Measurements from ENCODE around the gene SHMT2.

Gene SHMT2

GRCh38 chr12:57241402-57242310 is 12.1 kb downstream of the SHMT2 start:
- DNase-seq, result no peak

DNA sequence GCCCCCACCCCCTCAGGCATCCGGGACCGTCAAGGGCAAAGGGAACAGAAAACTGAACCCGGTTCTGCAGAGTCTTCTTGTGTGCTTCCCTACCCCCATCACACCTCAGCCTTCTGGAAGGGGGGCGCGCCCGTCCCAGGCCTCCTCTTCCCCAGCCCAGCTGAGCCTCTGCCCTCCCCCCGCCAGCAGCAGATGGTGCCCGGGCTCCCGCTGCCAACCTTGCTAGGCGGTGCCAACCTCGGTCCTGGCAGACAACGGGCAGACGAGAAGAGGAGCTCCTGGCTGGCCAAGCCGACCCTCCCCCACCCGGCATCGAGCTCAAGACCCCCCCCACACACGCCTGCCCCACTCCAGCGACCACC is 12.8 kb downstream of the SHMT2 start:
- DNase-seq, result no peak

DNA sequence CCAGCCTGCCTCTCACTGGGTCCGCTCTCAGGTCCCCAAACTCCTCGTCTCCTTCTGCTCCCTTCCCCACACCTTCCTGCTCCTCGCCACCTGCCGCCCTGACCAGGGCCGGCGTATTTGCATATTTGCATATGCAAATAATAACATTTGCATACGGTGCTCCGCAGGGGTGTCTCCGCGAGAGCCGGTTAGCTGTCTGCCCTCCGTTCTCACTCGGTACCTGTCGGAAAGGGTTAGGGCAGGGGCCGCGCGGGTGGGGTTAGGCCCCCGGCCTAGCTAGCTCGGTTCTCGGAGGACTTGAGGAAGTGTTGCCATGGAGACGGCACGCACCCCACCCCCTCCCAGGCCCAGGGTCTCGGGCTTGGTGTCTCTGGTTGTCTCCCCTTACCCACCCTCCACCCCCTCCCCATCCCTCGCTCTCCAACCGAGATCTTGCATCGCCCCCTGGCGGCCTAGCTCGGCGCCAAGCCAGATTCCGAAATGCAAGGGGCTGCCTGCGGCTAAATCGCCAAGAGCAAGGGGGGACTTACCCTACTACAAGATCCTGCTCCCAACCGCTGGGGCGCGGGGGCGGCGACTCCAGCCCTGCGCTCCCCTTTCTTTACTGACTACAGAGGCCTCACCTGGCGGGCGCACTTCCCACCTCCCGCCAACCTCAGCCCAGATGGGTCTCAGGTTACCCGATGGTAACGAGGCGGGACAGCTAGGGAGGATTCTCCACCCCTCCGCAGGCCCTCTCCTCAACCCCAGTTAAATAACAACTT is 13.4 kb downstream of the SHMT2 start:
- no peak for DNase-seq

DNA sequence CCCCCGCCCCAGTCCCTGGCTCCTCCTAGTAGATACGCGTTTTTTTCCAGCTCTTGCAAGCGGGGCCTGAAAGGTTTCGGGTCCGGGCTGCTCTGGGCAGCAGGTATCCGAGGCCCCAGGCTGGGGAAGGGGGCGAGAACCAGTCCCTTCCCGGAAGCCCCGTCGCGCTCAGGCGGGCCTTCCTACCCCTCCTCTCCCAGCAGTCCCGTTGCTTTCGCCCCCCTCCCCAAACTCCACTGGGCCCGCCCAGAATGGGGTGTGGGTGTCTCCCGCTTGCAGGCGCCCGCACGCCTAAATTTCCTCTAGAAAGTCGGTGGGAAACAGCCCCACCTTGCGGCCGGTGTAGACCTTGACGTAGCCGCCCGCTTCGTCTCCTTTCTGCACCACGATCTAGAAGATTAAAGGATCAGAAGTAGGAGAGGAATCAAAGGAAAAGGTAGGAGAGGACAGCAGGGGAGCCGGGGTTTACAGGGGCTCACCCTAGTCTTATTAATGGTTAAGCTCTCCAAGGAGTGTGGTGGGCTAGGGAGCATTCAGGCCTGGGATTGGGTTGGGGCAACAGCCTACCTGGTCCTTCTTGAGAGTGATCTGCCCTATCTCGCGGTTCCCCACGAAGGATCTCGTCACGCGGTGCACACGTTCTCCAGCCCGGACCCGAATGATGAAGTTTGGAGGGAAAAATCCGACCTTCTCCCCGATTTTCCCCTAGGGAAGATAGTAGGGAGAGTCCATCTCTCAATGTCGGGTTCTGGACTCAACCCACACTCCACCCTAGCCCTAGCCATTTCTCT is 14.2 kb downstream of the SHMT2 start:
- DNase-seq, result peak; percentile 65

- no peak for DNase-seq
Observed at GRCh38 chr12:57244312-57244696, 14.8 kb downstream of the SHMT2 start.

DNA sequence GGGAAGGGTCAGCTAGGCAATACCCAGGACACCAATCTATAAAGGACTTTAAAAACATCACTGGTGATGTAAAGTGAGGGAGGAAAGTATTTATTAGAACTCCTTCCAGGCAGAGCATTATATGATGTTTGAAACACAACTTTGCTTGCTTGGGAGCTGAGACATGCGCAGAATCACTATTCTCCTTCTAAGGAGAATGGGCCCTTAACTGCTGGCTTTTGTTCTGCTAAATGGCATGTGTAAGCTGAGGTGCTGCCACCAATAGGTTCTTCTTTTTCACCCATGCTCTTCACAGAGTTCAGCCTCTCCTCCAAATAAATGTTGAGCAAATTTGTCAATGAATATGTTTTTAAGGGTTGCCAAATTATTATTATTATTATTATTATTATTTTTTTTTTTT is 17.5 kb downstream of the SHMT2 start:
- DNase-seq, result no peak

DNA sequence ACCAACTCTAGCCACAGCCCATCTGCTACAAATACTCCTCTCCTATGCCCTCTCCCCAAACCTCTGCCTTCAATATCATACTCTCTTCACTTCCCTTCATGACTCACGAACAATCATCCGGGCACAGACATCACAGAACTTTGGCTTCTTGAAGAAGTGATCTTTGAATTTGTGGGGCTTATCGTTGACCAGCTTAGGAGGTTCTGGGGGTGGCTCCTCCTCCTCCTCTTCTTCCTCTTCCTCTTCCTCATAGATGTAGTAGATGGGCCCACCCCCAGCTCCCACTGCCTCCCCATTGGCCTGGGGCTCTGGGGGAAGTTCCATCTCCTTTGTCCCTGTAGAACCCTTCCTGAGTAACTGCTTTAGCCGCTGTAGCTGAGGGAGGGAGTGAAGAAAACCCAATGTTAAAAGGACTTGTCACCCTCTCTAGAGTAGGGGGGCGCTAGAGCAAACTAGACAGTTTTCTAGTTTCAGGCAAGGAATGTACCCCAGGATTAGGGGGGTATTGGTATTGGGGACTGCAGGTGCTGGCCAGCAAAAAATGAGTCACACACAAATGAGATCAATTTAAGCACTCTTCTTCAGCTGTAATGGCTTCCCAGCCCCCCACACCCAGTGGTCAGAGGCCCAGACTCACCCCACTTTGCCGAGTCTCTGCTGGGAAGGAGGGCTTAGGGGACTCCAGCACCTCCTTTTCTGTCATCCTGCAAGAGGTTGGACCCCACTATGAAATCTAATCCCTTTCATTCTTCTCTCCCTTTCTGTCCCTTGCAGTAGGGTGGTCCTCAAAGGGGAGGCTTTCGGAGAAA is 19.6 kb downstream of the SHMT2 start:
- no peak for DNase-seq

DNA sequence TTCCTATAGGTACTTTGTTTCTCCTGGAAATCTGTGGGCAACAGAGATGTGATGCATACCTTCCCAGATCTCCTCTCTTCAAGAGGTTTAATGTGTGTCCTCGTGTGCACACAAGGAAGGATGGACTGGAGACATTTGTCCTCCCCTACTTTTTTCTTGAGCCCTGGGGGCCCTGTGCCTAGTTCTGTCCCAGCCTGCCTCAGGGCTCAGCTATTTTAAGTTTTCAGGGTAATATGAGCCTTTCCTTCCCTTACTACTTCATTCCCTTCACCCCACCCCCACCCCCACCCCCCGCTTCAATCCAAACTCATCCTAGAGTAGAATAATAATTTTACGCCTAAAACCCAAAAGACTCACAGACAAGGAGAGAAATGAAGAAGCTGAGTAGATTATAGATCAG is 21.0 kb downstream of the SHMT2 start:
- DNase-seq, result no peak

- no peak for DNase-seq
Observed at GRCh38 chr12:57250956-57251355, 21.4 kb downstream of the SHMT2 start, which contains the start of gene STAC3. TSS of gene STAC3 (minus strand) at chr12:57251187. CDS start at chr12:57249636, 1,551 bp downstream.

GRCh38 chr12:57254506-57255280 is 25.2 kb downstream of the SHMT2 start:
- DNase-seq, result no peak

GRCh38 chr12:57255916-57256315 is 26.4 kb downstream of the SHMT2 start:
- no peak for DNase-seq

GRCh38 chr12:57258977-57259970 is 29.8 kb downstream of the SHMT2 start:
- no peak for DNase-seq

GRCh38 chr12:57260366-57260765 is 30.9 kb downstream of the SHMT2 start:
- DNase-seq, result no peak

DNA sequence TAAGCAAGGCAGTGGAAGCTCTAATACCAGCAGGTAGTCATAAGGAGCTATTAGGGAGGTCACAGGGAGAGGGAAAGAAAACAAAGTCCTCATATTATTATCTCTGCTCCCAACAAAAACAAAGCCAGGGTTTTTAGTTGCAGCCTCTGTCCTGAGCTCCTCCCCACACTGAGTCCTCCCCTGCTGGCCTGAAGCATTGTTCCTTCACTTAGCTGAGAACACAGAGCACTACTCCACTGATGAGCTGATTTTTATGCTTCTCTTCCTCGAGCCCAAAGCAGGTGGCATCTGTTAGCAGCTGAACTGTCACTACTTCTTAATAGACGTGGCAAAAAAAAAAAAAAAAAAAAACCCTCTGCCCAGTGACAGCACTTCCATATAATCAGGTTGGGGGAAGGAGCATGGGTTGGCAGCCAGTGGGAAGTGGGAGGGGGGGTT is 31.9 kb downstream of the SHMT2 start:
- no peak for DNase-seq

GRCh38 chr12:57262126-57262822 is 32.8 kb downstream of the SHMT2 start:
- DNase-seq, result no peak

GRCh38 chr12:57263096-57263495 is 33.6 kb downstream of the SHMT2 start:
- no peak for DNase-seq

- no peak for DNase-seq
Observed at GRCh38 chr12:57266681-57267080, 37.2 kb downstream of the SHMT2 start.

GRCh38 chr12:57268264-57268663 is 38.8 kb downstream of the SHMT2 start:
- no peak for DNase-seq

- DNase-seq, result no peak
Observed at GRCh38 chr12:57270966-57271470, 41.5 kb downstream of the SHMT2 start.
